A549 (cell line): ENCODE measurements around the gene TLR2. TPM values are rescaled to one million over a fixed set of nuclear protein-coding genes. Genes with fewer than 3 reads are reported as not detected.

ENCODE experiments used
- ATAC-seq, 2 experiments: fragments of 200-7000 bp in 1 of 2; fragments of >200 bp in 1 of 2; cut with Nextera tagmentation in 1 of 2; cut with Tn5 transposase in 1 of 2; 3 replicates each; pipeline versions ENCODE4 v1.8.0 to v1.9.1; 2018 to 2020; ENCODE audit warnings: mild to moderate bottlenecking in 1 of 2, moderate library complexity in 1 of 2
- CTCF ChIA-PET: fragments of 300-600 bp; sonication (Branson Sonifier 250); formaldehyde crosslinking; extraction: SDS; loops from one replicate; lab custom pipeline; 2021; ENCODE audit warnings: antibody characterized with exemption, inconsistent platforms; lab: Yijun Ruan, JAX
- POLR2A ChIA-PET: fragments of 350-600 bp; formaldehyde crosslinking; extraction: SDS; loops from one replicate; lab custom pipeline; 2021; ENCODE audit warnings: antibody characterized with exemption, inconsistent platforms; lab: Yijun Ruan, JAX
- DNase-seq, 2 experiments: peaks; one replicate each; pipeline versions ENCODE4 v3.0.0 to v3.0.0-alpha.2; 2011 to 2016; ENCODE audit warnings: low read depth in 1 of 2, low spot score in 1 of 2
- FAIRE-seq: peaks from 2 replicates; lab custom pipeline; 2011; peaks lifted over from hg19 to GRCh38; lab: Jason Lieb, UNC
- H3K27ac ChIP-seq, 2 experiments: fragments of >200 bp; sonication (Bioruptor Twin); formaldehyde crosslinking; 3 replicates each; pipeline ENCODE4 v1.5.1; 2016 to 2017
- H3K4me1 ChIP-seq: fragments of >200 bp; sonication (Bioruptor Twin); formaldehyde crosslinking; 3 replicates; pipeline ENCODE4 v1.6.1; 2016
- H3K4me2 ChIP-seq: fragments of >200 bp; sonication (Bioruptor Twin); formaldehyde crosslinking; 3 replicates; pipeline ENCODE4 v1.6.1; 2016
- H3K4me3 ChIP-seq: fragments of >200 bp; sonication (Bioruptor Twin); formaldehyde crosslinking; 3 replicates; pipeline ENCODE4 v1.5.1; 2016
- H3K9me3 ChIP-seq: fragments of >200 bp; sonication (Bioruptor Twin); formaldehyde crosslinking; 3 replicates; pipeline ENCODE4 v1.6.1; 2016
- BHLHE40 ChIP-seq: IDR thresholded peaks from 2 replicates; pipeline ENCODE4 v1.6.1; 2012; ENCODE audit warnings: low read depth, low read length, inconsistent platforms
- CEBPB ChIP-seq, 2 experiments: fragments of >200 bp in 1 of 2; sonication (Bioruptor Twin) in 1 of 2; formaldehyde crosslinking in 1 of 2; IDR thresholded peaks; 2 replicates each; pipeline ENCODE4 v1.6.1; 2012 to 2016
- CHD2 ChIP-seq: fragments of 150-350 bp; IDR thresholded peaks from 2 replicates; pipeline ENCODE4 v1.6.1; 2014; ENCODE audit warnings: low read length; ENCODE audit not compliant: partially characterized antibody
- CHD4 ChIP-seq: fragments of 200-600 bp; sonication (generic); IDR thresholded peaks from 2 replicates; pipeline ENCODE4 v1.6.1; 2016; ENCODE audit warnings: antibody characterized with exemption, mild to moderate bottlenecking, borderline replicate concordance
- EHMT2 ChIP-seq: fragments of 200-600 bp; sonication (generic); IDR thresholded peaks from 2 replicates; pipeline ENCODE4 v1.6.1; 2016; ENCODE audit warnings: antibody characterized with exemption, low read depth, mild to moderate bottlenecking, moderate library complexity
- ESRRA ChIP-seq: fragments of 150-350 bp; IDR thresholded peaks from 2 replicates; pipeline ENCODE4 v1.6.1; 2014; ENCODE audit warnings: mild to moderate bottlenecking, low read length, borderline replicate concordance
- FOSB ChIP-seq: fragments of 250-450 bp; sonication (Bioruptor Pico); IDR thresholded peaks from 2 replicates; pipeline ENCODE4 v1.5.0; 2020; ENCODE audit warnings: mild to moderate bottlenecking, moderate library complexity
- HEYL ChIP-seq: fragments of 250-450 bp; sonication (Bioruptor Pico); IDR thresholded peaks from 2 replicates; pipeline ENCODE4 v1.8.0; 2021; ENCODE audit warnings: mild to moderate bottlenecking, moderate library complexity
- HOXA7 ChIP-seq: fragments of 250-450 bp; sonication (Bioruptor Pico); IDR thresholded peaks from 2 replicates; pipeline ENCODE4 v1.5.0; 2020; ENCODE audit warnings: mild to moderate bottlenecking, moderate library complexity
- KDM5A ChIP-seq: fragments of 200-600 bp; sonication (generic); IDR thresholded peaks from 2 replicates; pipeline ENCODE4 v1.6.1; 2016; ENCODE audit warnings: antibody characterized with exemption, mild to moderate bottlenecking
- NFE2L2 ChIP-seq: fragments of 150-350 bp; conservative IDR thresholded peaks from 2 replicates; pipeline ENCODE4 v1.6.1; 2014; ENCODE audit warnings: low read length
- NPAS2 ChIP-seq: fragments of 250-450 bp; sonication (Bioruptor Pico); IDR thresholded peaks from 2 replicates; pipeline ENCODE4 v1.8.0; 2022; ENCODE audit warnings: mild to moderate bottlenecking, moderate library complexity, borderline replicate concordance
- POLR2AphosphoS2 ChIP-seq: conservative IDR thresholded peaks from 2 replicates; pipeline ENCODE4 v1.6.1; 2012; ENCODE audit warnings: low read length, improper control_type of control experiment, inconsistent platforms
- RARB ChIP-seq: fragments of 250-450 bp; sonication (Bioruptor Pico); IDR thresholded peaks from 2 replicates; pipeline ENCODE4 v1.8.0; 2021; ENCODE audit warnings: mild to moderate bottlenecking, moderate library complexity
- RNF2 ChIP-seq: fragments of 200-600 bp; sonication (generic); IDR thresholded peaks from 2 replicates; pipeline ENCODE4 v1.6.1; 2016; ENCODE audit warnings: low read depth, mild to moderate bottlenecking, antibody characterized with exemption, moderate library complexity, borderline replicate concordance
- SMC3 ChIP-seq: fragments of >200 bp; sonication (Bioruptor Twin); formaldehyde crosslinking; IDR thresholded peaks from 3 replicates; pipeline ENCODE4 v1.6.1; 2018; ENCODE audit warnings: inconsistent platforms
- ZC3H11A ChIP-seq: fragments of 450-650 bp; IDR thresholded peaks from 2 replicates; pipeline ENCODE4 v1.6.1; 2014; ENCODE audit warnings: antibody characterized with exemption, mild to moderate bottlenecking
- WGBS: methylation state at CpG from one replicate; pipeline ENCODE4 v1.1.6; 2017; ENCODE audit errors: missing lambda C conversion rate; 5-methylcytosine and 5-hydroxymethylcytosine counted together
- polyA plus RNA-seq, 4 experiments: library from polyadenylated mRNA; depleted of rRNA in 3 of 4; stranded (reverse); fragments of >200 nt; fragmentation: RNase III in 1 of 4; extraction: RNeasy Plus Mini Kit Qiagen cat#74134 plus additional on column Dnase treatment in 1 of 4; gene quantifications; 2 replicates in 3 of 4; 3 replicates in 1 of 4; pipeline ENCODE4 v1.2.3, GENCODE V29; 2011 to 2017
- TF ChIP-seq, protein P1 (sequence below): fragments of >200 bp; sonication (Bioruptor Twin); formaldehyde crosslinking; IDR thresholded peaks from 3 replicates; pipeline ENCODE4 v1.5.1; 2016
- TF ChIP-seq, protein P2 (sequence below): fragments of 250-450 bp; sonication (Bioruptor Pico); IDR thresholded peaks from 2 replicates; pipeline ENCODE4 v1.5.0; 2021; ENCODE audit warnings: mild to moderate bottlenecking, moderate library complexity, borderline replicate concordance
- TF ChIP-seq, protein P3 (sequence below): fragments of >200 bp; sonication (Bioruptor Twin); formaldehyde crosslinking; IDR thresholded peaks from 2 replicates; pipeline ENCODE4 v1.6.1; 2016
- TF ChIP-seq, protein P4 (sequence below): fragments of 150-350 bp; IDR thresholded peaks from 2 replicates; pipeline ENCODE4 v1.6.1; 2014; ENCODE audit warnings: low read depth, mild to moderate bottlenecking, low read length
- TF ChIP-seq, protein P5 (sequence below): IDR thresholded peaks from 2 replicates; pipeline ENCODE4 v1.6.1; 2012

TLR2 gene
- polyA plus RNA-seq, 2 of the 4 experiments (the other 2 are of a cell fraction): 0.14 TPM; not detected in 1

DNA sequence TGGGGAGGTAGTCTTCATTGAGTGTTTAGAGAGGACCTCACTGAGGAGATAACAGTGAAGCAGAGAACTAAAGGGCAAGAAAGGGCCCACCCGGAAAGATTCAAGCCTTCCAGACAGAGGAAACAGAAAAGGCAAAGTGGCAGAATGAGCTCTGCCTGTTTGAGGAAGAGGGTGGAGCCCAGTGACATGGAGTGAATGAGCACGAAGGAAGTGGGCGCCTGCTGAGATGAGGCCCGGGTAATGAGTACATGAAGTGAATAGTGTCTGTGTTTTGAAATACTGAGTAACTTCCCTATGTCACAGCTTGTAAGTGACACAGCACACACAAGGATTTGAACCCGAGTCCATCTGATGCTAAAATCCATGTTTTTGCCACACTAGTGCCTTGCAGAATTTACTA lies 32.5 kb upstream of the TLR2 start:
- ATAC-seq (no peak), DNase-seq (no peak), FAIRE-seq (no peak)
- CTCF ChIA-PET: interaction anchor here (0.6 kb wide), 1 partner anchor 99 kb away, joined by 3 read pairs; no protein-coding TSS in a partner anchor
- Histone ChIP-seq H3K4me3 (no peak overlapping the region), H3K4me1 (no peaks in the 10 kb centered on the region), H3K4me2 (no peak overlapping the region), H3K9me3 (no peaks in the 10 kb centered on the region), H3K27ac (no peak overlapping the region)
- POLR2A ChIA-PET: no interaction called here
- TF ChIP-seq ESRRA (no peak), KDM5A (no peak), FOSB (CRISPR knock-in tag) (no peak), SMC3 (no peak), RARB (CRISPR knock-in tag) (no peak), HEYL (CRISPR knock-in tag) (no peak), CHD4 (no peak), CHD2 (no peak), CEBPB (IDR thresholded peaks at IDR 0.05) (no peak)
- TF ChIP-seq, protein P1, sequence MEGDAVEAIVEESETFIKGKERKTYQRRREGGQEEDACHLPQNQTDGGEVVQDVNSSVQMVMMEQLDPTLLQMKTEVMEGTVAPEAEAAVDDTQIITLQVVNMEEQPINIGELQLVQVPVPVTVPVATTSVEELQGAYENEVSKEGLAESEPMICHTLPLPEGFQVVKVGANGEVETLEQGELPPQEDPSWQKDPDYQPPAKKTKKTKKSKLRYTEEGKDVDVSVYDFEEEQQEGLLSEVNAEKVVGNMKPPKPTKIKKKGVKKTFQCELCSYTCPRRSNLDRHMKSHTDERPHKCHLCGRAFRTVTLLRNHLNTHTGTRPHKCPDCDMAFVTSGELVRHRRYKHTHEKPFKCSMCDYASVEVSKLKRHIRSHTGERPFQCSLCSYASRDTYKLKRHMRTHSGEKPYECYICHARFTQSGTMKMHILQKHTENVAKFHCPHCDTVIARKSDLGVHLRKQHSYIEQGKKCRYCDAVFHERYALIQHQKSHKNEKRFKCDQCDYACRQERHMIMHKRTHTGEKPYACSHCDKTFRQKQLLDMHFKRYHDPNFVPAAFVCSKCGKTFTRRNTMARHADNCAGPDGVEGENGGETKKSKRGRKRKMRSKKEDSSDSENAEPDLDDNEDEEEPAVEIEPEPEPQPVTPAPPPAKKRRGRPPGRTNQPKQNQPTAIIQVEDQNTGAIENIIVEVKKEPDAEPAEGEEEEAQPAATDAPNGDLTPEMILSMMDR: no peak
- 66% methylated on average over 4 of the region's 5 CpGs for WGBS

DNA sequence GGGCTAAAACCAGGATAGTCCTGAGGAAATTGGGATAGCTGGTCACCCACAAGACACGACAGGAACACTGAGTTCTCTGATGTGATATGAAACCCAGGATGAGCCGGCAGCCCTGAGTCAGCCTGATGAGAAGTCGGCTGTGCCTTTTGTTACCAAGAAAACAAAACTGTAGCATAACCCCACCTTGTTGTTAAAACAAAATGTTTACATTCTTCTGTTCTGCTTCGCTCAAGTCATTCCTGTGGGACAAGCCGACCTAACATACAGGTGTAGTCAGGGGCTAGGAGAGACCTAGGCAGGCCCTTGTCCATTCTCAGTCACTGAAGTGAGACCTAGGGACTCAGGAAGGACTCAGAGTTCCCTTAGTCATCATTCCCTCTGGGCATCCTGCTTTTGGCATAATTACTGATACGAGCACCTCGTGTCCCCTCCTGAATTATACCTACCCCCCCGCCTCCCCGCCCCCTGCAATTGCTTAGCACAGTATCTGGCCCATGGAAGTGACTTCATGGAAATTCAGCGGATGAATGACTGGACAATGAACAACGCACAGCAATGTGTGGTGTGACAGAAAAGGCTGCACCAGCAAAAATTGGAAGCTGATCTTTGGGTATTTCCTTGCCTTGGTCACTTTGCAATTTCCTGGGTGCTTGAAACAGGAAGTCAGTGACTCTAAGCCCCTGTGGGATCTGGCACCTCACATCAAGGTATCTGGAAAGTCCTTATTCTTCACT lies 31.9 kb upstream of the TLR2 start:
- 70% methylated on average over 9 of the region's 11 CpGs for WGBS
- DNase-seq: no peak
- no peak for TF ChIP-seq RNF2
- TF ChIP-seq CHD4: no peak
- TF ChIP-seq, protein P2, sequence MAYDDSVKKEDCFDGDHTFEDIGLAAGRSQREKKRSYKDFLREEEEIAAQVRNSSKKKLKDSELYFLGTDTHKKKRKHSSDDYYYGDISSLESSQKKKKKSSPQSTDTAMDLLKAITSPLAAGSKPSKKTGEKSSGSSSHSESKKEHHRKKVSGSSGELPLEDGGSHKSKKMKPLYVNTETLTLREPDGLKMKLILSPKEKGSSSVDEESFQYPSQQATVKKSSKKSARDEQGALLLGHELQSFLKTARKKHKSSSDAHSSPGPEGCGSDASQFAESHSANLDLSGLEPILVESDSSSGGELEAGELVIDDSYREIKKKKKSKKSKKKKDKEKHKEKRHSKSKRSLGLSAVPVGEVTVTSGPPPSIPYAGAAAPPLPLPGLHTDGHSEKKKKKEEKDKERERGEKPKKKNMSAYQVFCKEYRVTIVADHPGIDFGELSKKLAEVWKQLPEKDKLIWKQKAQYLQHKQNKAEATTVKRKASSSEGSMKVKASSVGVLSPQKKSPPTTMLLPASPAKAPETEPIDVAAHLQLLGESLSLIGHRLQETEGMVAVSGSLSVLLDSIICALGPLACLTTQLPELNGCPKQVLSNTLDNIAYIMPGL (CRISPR knock-in tag): no peak
- no peak for TF ChIP-seq HOXA7
- TF ChIP-seq POLR2AphosphoS2: no peak
- TF ChIP-seq, protein P3, sequence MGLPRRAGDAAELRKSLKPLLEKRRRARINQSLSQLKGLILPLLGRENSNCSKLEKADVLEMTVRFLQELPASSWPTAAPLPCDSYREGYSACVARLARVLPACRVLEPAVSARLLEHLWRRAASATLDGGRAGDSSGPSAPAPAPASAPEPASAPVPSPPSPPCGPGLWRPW: no peak
- no peak for TF ChIP-seq NFE2L2
- TF ChIP-seq, protein P4, sequence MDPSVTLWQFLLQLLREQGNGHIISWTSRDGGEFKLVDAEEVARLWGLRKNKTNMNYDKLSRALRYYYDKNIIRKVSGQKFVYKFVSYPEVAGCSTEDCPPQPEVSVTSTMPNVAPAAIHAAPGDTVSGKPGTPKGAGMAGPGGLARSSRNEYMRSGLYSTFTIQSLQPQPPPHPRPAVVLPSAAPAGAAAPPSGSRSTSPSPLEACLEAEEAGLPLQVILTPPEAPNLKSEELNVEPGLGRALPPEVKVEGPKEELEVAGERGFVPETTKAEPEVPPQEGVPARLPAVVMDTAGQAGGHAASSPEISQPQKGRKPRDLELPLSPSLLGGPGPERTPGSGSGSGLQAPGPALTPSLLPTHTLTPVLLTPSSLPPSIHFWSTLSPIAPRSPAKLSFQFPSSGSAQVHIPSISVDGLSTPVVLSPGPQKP: no peak
- TF ChIP-seq ZC3H11A: no peak
- TF ChIP-seq BHLHE40: no peak
- TF ChIP-seq, protein P5, sequence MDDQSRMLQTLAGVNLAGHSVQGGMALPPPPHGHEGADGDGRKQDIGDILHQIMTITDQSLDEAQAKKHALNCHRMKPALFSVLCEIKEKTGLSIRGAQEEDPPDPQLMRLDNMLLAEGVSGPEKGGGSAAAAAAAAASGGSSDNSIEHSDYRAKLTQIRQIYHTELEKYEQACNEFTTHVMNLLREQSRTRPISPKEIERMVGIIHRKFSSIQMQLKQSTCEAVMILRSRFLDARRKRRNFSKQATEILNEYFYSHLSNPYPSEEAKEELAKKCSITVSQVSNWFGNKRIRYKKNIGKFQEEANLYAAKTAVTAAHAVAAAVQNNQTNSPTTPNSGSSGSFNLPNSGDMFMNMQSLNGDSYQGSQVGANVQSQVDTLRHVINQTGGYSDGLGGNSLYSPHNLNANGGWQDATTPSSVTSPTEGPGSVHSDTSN: no peak
- no peak for TF ChIP-seq EHMT2
- TF ChIP-seq NPAS2: no peak
- ChIA-PET CTCF (interaction anchor here (0.6 to 1.2 kb wide), 2 partner anchors 9 to 98 kb away, joined by 3 read pairs; no protein-coding TSS in a partner anchor), POLR2A (no interaction called here)
- no peak overlapping the region for H3K4me2 ChIP-seq
- H3K9me3 ChIP-seq: no peaks in the 10 kb centered on the region
- H3K27ac ChIP-seq: no peak overlapping the region
- H3K4me3 ChIP-seq: no peak overlapping the region
- no peak for FAIRE-seq
- no peaks in the 10 kb centered on the region for H3K4me1 ChIP-seq
- ATAC-seq: no peak
